Memory B cell (primary cell): Measurements from ENCODE around the gene LYSMD4.

Experiments
- ATAC-seq: fragments of 150-1000 bp; cut with Tn5 transposase; 2 replicates; pipeline ENCODE4 v1.10.0; 2021; ENCODE audit warnings: low read depth, mild to moderate bottlenecking, moderate library complexity
- DNase-seq, 2 donors: peaks; one replicate each; pipeline ENCODE4 v3.0.0; 2022; ENCODE audit warnings: low spot score in 2 of 2
- H3K27ac Mint-ChIP-seq: one replicate; pipeline ENCODE4 v1.8.0; 2022; ENCODE audit warnings: mild to moderate bottlenecking, moderate library complexity, mixed read lengths
- H3K27me3 Mint-ChIP-seq: one replicate; pipeline ENCODE4 v1.8.0; 2022; ENCODE audit warnings: mixed read lengths
- H3K36me3 Mint-ChIP-seq: one replicate; pipeline ENCODE4 v1.8.0; 2022; ENCODE audit warnings: mild to moderate bottlenecking, mixed read lengths
- H3K4me1 Mint-ChIP-seq: one replicate; pipeline ENCODE4 v1.8.0; 2022; ENCODE audit warnings: mixed read lengths
- H3K4me3 Mint-ChIP-seq: one replicate; pipeline ENCODE4 v1.8.0; 2022; ENCODE audit warnings: mild to moderate bottlenecking, moderate library complexity, mixed read lengths
- H3K9me3 Mint-ChIP-seq: one replicate; pipeline ENCODE4 v1.8.0; 2022; ENCODE audit warnings: mixed read lengths

The LYSMD4 gene

DNA sequence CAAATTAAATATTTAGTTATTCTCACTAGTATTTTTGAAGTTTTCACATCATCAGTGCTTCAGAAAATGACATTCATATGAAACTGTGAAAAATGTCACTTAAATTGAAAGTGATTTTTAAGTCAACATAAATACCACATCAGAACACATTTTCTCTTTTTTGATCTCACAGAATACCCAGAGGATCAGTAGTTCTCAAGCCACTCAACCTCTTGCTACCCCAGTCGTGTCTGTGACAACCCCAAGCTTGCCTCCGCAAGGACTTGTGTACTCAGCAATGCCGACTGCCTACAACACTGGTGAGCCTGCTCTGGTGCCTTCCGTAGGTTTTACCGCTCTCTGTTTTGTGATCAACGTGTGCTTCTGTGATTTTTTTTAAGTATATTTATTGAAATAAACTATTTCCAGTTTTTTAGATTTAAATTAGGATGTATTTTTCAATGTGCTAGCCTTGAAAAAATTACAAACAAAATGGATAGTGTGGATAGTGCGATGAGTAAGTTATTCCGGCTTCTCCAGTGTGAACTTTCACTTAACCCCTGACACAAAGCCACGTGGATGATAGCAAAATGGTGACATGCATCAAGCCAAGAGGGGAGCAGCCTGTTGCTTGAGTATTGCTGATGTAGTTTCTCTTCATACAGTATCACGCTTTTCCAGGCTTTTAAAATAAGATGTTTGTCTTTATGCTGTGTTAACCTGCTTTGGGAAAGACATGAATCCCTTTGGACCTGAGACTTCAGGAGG, 26.5 kb downstream of the LYSMD4 start:
- peaks cover 19% of the 10 kb centered on the region for H3K4me1 Mint-ChIP-seq
- no peak for ATAC-seq

DNA sequence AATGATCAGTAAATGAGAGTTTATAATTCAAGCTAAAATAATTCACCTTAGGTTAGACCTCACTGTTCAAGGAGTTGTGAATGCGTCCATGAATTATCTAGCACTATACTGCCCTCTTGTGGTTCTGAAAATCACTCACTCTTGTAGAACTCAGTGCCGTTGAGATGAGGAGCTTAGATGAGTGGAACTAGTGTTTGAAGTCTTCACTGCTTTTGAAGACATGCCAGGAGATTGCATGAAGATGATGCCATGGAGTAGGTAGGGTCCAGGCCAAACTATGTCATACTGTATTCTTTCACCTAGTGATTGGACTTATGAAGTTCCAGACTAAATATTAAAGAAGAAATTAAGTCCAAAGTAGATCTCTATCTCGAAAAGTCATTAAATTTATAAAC, 28.8 kb downstream of the LYSMD4 start:
- Mint-ChIP-seq H3K9me3 (no peaks in the 10 kb centered on the region), H3K4me1 (peaks cover 23% of the 10 kb centered on the region), H3K27ac (peak overlapping the region; percentile 95), H3K36me3 (peaks cover 12% of the 10 kb centered on the region), H3K4me3 (no peak overlapping the region), H3K27me3 (no peaks in the 10 kb centered on the region)
- ATAC-seq (peak; percentile 75), DNase-seq (peak; percentile 37 to 78)

More for the DNA sequence above, 26.5 kb downstream of the LYSMD4 start:
- no peak overlapping the region for H3K4me3 Mint-ChIP-seq
- H3K9me3 Mint-ChIP-seq, result no peaks in the 10 kb centered on the region
- H3K27ac Mint-ChIP-seq, result no peak overlapping the region
- H3K36me3 Mint-ChIP-seq, result peaks cover 20% of the 10 kb centered on the region
- no peak for DNase-seq
- no peaks in the 10 kb centered on the region for H3K27me3 Mint-ChIP-seq

DNA sequence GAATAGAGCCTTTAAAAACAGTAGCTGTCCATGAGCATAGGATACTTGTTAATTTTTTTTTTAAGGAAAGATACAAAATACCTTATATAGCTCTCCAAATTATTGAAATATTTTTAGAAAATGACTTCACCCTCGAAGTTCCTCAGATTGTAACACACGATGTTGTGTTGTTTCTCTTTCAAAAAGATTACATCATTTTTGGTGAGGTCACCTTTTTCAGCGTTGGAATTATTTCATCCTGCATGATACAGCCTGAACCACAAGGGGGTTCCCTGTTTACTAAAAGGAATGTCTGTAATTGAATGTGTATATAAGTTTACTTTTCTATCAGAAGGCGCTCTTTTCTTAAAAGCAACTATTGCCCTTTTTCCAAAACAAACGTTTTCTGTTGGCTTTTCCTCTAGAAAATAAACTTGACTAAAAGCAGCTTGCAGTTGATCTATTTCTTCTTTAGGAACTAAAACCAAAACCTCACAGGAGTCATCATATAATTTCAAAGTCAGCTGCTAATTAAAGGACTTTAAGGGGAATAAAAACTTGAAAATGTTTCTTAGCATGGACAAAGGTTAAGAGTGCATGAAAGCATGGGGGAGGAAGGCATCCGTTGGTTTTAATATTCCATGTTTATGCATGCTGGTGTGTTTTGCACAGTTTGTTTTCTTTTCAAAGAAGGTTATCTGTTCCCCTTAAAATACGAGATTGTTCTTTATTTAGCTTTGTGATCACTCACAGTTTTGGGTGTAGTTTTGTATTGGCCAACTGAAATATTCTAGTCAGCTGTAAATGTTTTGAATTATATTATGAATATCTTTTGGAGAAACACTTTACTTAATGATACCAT, 29.4 kb downstream of the LYSMD4 start:
- peak overlapping the region; percentile 95 for H3K27ac Mint-ChIP-seq
- H3K4me3 Mint-ChIP-seq, result no peak overlapping the region
- H3K36me3 Mint-ChIP-seq, result peaks cover 12% of the 10 kb centered on the region
- no peaks in the 10 kb centered on the region for H3K9me3 Mint-ChIP-seq
- ATAC-seq (peak; percentile 78), DNase-seq (peak in 1 of 2 donors; percentile 55)
- H3K27me3 Mint-ChIP-seq, result no peaks in the 10 kb centered on the region
- peaks cover 23% of the 10 kb centered on the region for H3K4me1 Mint-ChIP-seq

GRCh38 chr15:99702895-99703602, 30.2 kb downstream of the LYSMD4 start:
- no peaks in the 10 kb centered on the region for H3K27me3 Mint-ChIP-seq
- no peak for DNase-seq

DNA sequence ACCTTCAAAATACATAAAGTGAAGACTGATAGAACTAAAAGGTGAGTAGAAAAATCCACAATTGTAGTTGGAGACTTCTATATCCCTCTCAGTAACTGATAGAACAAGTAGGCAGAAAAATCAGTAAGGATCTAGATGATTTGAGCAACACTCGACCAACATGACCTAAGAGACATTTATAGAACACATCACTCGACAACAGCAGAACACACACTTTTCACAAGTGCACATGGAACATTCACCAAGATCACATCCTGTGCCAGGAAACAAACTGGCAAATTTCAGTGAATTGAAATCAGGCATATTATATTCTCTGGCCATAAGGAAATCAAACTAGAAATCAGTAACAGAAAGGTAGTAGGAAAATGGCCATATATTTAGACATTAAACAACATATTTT, 37.1 kb downstream of the LYSMD4 start:
- Mint-ChIP-seq H3K4me3 (no peak overlapping the region), H3K36me3 (peaks cover 32% of the 10 kb centered on the region), H3K27ac (peak overlapping the region; percentile 75), H3K9me3 (no peaks in the 10 kb centered on the region), H3K4me1 (peaks cover under 1% of the 10 kb centered on the region), H3K27me3 (no peaks in the 10 kb centered on the region)
- ATAC-seq (no peak), DNase-seq (no peak)

More at GRCh38 chr15:99702895-99703602, 30.2 kb downstream of the LYSMD4 start:
- peaks cover 19% of the 10 kb centered on the region for H3K4me1 Mint-ChIP-seq
- peak overlapping the region; percentile 95 for H3K27ac Mint-ChIP-seq
- no peaks in the 10 kb centered on the region for H3K9me3 Mint-ChIP-seq
- no peak overlapping the region for H3K4me3 Mint-ChIP-seq
- H3K36me3 Mint-ChIP-seq, result peaks cover 7% of the 10 kb centered on the region
- ATAC-seq, result peak; percentile 36

DNA sequence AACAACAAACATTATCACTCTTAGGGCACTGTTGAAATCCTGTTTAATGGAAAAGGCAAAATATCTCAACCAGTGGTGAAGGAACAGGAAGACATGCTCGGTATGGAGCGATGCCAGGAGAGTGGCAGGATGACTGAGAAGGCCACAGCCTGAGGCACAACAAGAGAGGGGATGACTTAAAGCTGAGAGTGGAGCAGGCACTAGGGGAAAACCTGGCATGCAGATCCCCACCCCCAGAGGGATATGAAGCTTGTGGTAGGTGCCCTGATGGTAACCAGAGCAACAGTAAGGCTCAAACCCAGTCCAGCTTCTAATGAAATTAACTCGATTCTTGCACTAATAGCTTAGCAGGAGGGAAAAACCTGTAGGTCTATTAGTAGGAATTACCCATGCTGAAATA, 40.4 kb downstream of the LYSMD4 start:
- Mint-ChIP-seq H3K27ac (peak overlapping the region; percentile 75), H3K27me3 (no peaks in the 10 kb centered on the region), H3K4me1 (no peaks in the 10 kb centered on the region), H3K4me3 (no peak overlapping the region), H3K36me3 (peaks cover 40% of the 10 kb centered on the region), H3K9me3 (no peaks in the 10 kb centered on the region)
- DNase-seq (no peak), ATAC-seq (no peak)

DNA sequence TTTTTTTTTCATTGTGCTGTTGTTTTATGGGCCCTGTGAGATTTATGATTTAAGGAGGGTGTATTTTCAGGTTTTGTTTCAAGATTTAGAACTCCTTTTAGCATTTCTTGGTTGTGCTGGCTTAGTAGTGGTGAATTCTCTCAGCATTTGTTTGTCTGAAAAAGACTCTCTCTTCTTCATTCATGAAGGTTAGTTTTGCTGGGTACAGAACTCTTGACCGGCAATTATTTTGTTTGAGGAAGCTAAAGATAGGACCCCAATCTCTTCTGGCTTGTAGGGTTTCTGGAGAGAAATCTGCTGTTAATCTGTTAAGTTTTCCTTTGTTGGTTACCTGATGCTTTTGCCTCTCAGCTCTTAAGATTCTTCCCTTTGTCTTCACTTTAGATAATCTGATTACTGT, 46.9 kb downstream of the LYSMD4 start:
- peak overlapping the region; percentile 35 for H3K27ac Mint-ChIP-seq
- H3K4me3 Mint-ChIP-seq, result no peak overlapping the region
- H3K9me3 Mint-ChIP-seq, result peaks cover 2% of the 10 kb centered on the region
- no peak for ATAC-seq
- no peaks in the 10 kb centered on the region for H3K27me3 Mint-ChIP-seq
- peaks cover 26% of the 10 kb centered on the region for H3K4me1 Mint-ChIP-seq
- peaks cover 56% of the 10 kb centered on the region for H3K36me3 Mint-ChIP-seq
- DNase-seq, result no peak

DNA sequence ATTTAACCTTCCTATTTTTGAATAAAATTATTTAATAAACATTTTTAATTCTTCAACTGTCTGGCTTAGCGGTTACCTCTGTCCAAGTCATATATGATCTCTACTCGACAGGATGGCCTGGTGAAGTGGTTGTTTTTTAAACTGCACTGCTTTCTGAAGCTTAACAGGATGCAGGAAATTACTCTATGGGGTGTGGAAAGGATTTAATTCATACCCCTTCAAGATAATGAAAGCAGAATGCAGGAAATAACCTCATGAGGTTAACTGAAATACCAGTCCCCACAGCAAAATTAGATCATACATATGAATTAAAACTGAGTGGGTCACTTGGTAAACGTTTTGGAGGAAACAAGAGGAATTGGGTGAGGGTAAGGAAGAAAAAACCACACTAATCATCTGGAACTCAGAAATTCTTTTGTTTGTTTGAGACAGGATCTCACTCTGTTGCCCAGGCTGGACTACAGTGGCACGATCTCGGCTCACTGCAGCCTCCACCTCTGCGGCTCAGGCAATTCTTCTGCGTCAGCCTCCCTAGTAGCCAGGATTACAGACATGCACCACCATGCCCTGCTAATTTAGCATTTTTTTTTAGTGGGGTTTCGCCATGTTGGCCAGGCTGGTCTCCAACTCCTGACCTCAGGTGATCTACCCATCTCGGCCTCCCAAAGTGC, 50.1 kb downstream of the LYSMD4 start:
- DNase-seq (no peak), ATAC-seq (peak; percentile 32)
- Mint-ChIP-seq H3K27ac (peak overlapping the region; percentile 59), H3K36me3 (peaks cover 59% of the 10 kb centered on the region), H3K4me1 (peaks cover 30% of the 10 kb centered on the region), H3K4me3 (peak overlapping the region; percentile 24), H3K9me3 (peaks cover 2% of the 10 kb centered on the region), H3K27me3 (no peaks in the 10 kb centered on the region)

DNA sequence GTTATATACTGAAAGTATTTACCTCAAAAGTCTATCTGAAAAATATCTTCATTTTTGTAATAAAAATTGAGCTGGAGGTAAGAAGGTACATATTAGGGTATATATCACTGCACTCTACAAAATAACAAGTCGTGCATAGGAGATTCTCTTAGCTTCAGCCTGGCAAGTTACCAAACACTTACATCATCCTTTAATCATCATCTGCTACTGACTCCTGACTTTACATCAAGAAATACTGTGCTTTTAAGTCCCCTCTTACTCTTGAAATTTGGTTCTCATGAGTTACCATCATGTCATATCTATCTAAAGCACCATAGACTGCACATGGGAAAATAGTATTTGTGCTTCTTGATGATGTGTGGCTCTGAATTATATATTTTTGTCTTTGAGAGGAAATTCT, 50.8 kb downstream of the LYSMD4 start:
- ATAC-seq (no peak), DNase-seq (no peak)
- no peak overlapping the region for H3K4me3 Mint-ChIP-seq
- H3K36me3 Mint-ChIP-seq, result peaks cover 57% of the 10 kb centered on the region
- peaks cover 30% of the 10 kb centered on the region for H3K4me1 Mint-ChIP-seq
- peaks cover 2% of the 10 kb centered on the region for H3K9me3 Mint-ChIP-seq
- no peaks in the 10 kb centered on the region for H3K27me3 Mint-ChIP-seq
- H3K27ac Mint-ChIP-seq, result peak overlapping the region; percentile 59

GRCh38 chr15:99681990-99682389, 51.2 kb downstream of the LYSMD4 start:
- peaks cover 2% of the 10 kb centered on the region for H3K9me3 Mint-ChIP-seq
- no peaks in the 10 kb centered on the region for H3K27me3 Mint-ChIP-seq
- no peak for ATAC-seq
- H3K4me3 Mint-ChIP-seq, result no peak overlapping the region
- H3K36me3 Mint-ChIP-seq, result peaks cover 59% of the 10 kb centered on the region
- peaks cover 28% of the 10 kb centered on the region for H3K4me1 Mint-ChIP-seq
- H3K27ac Mint-ChIP-seq, result no peak overlapping the region
- no peak for DNase-seq

- no peaks in the 10 kb centered on the region for H3K27me3 Mint-ChIP-seq
- ATAC-seq (no peak), DNase-seq (no peak)
- H3K27ac Mint-ChIP-seq, result peak overlapping the region; percentile 28
- H3K4me3 Mint-ChIP-seq, result no peak overlapping the region
- H3K4me1 Mint-ChIP-seq, result peaks cover 25% of the 10 kb centered on the region
- peaks cover 2% of the 10 kb centered on the region for H3K9me3 Mint-ChIP-seq
- H3K36me3 Mint-ChIP-seq, result peaks cover 52% of the 10 kb centered on the region
Measured at GRCh38 chr15:99680276-99680675, 53.0 kb downstream of the LYSMD4 start.

DNA sequence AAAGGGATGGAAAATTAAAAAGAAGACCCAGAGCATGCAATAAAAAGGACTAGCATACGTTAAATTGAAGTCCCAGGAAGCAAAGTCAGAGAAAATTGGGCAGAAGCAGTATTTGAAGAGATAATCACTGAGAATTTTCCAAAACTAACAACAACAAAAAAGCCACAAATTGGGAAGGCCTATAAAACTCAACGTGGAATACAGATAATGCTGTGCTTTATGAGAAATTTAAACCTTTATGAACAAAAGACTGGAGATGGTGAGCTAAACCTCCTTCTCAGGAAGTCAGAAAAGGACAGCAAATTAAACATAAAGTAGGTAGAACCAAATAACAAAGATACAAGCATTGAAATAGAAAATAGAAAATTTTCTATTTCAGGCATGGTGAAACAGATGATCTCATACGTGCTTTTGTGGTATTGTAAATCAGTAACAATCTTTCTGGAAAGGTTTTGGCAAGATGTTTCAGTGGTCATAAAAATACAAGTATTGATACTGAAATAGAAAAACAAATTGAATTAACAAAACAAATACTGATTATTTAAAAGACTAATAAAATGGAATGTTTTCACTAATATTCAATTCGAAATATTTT, 55.6 kb downstream of the LYSMD4 start:
- peaks cover 44% of the 10 kb centered on the region for H3K36me3 Mint-ChIP-seq

More for the DNA sequence above, 55.6 kb downstream of the LYSMD4 start:
- H3K4me3 Mint-ChIP-seq, result no peak overlapping the region
- no peak overlapping the region for H3K27ac Mint-ChIP-seq
- no peak for DNase-seq
- no peaks in the 10 kb centered on the region for H3K27me3 Mint-ChIP-seq
- H3K4me1 Mint-ChIP-seq, result peaks cover 12% of the 10 kb centered on the region
- H3K9me3 Mint-ChIP-seq, result no peaks in the 10 kb centered on the region
- ATAC-seq, result no peak
